ENCODE measurements around the gene MGLL.

MGLL gene

DNA sequence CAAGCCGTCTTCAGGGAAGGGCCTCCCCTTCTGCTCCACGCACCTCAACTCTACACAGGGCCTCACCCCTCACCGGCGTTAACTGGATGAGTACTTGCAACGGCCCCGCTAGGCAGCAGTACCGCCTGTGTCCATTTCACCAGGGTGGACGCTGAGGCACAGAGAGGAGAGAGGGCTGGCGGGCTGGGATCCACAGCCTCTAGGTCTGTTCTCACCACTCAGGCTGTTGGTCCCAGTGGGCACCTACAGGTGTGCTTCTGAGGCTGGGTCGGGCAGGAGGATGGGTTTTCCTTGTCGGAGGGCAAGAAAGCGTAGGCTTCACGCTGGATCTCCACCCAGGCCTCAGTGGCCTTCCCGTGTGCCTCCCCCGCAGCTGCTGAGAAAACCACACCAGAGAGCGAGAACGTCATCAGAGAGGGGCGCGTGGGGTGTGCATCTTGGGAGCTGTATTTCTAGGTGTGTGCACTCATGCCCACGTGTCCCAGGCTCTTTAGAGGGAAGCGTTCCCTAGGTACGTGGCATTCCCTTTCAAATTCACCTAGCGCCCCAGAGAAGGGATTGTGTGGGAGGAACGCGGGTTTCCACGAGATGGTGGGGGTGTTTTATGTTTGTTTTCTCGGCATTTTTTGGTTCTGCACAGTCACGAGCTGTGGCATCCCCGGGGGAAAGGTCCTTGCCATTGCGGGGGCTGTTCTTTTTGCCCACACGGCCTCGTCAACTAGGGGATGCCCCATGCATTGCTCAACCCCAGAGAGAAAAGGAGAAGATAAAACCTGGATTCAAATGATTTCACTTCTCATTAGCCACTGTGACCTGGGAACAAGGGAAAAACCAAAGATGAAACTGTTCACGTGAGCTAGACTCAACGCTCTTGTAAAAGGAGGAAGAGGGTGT lies 67.7 kb downstream of the MGLL start:
- no peak for DNase-seq (ENCODE audit: low spot score)

DNA sequence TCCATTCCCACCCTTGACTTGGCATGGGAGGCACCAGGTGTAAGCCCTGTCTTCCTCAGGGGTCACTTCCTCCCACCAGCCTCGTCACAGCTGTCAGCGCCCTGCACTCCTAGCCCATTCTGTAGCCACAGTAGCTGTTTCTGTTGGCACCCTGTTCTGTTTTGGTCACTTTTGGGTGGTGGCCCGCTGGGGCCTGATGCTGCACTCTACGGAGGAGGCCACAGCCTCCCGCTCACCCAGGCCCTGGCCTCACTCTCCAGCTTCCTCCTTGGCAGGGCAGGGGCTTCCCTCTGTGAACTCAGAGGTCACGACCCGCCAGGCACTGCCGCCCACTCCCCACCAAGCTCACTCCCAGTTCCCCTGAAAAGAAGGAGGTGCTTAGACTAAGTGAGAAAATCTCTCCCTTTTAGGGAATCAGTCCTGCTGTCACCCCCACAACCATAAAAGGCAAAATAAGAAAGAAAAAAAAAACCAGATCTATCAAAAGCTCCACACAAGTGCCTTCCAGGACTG lies 68.4 kb downstream of the MGLL start:
- no peak for DNase-seq (ENCODE audit: low spot score)

DNA sequence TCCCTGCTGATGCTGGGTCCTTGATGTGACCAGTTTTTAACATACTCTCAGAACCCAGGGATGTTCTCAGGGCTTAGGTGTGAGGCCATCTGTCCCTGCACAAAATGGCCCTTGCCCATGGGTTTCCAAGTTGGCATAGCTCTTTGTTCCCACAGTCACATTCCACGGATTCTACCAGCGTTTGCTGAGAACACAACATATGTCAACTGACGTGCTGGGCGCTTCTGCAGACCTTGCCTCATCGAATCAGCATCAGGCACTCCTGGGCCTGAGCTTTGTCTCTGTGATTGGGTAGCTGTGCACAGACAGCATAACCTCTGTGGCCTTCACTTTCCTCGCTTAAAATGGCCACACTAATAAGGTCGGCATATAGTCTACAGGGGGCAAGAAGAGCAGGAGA lies 69.0 kb downstream of the MGLL start:
- no peak for DNase-seq (ENCODE audit: low spot score)

DNA sequence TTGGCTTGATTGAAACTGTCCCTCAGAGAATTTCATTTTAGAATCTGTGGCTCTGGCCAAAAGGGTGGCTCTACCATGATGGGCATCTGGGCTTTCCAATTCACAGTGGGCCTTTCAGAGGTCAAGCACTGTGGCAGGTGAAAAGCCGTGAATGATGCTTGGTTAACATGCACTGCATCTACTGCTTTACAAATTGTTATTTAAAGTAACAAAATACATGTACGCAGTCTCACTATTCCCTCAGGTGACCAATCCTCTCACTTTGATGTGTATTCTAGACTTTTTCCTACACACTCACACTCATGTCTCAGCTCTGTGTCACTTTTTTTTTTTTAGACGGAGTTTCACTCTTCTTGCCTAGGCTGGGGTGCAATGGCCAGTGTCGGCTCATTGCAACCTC lies 70.5 kb downstream of the MGLL start:
- no peak for DNase-seq (ENCODE audit: low spot score)

DNA sequence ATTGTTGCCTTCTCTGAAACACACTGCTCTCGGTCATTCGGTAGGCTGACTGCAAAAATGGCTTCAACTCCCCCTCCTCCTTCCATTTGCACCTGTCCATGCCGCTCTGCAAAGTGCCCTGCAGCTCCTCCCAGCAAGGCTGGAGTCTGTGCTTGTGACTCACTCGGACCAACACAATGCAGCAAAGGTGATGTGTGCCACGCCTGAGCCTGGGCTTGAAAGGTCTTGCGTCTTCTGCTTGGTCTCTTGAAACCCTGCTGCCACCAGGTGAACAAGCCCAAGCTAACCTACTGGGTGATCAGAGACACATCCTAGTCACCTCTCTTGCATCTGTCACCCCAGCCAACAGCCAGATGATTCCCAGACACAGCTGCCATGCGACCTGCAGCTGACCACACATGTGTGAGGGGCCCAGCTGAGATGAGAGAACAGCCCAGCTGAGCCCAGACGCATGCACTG lies 71.1 kb downstream of the MGLL start:
- DNase-seq (ENCODE audit: low spot score): no peak

DNA sequence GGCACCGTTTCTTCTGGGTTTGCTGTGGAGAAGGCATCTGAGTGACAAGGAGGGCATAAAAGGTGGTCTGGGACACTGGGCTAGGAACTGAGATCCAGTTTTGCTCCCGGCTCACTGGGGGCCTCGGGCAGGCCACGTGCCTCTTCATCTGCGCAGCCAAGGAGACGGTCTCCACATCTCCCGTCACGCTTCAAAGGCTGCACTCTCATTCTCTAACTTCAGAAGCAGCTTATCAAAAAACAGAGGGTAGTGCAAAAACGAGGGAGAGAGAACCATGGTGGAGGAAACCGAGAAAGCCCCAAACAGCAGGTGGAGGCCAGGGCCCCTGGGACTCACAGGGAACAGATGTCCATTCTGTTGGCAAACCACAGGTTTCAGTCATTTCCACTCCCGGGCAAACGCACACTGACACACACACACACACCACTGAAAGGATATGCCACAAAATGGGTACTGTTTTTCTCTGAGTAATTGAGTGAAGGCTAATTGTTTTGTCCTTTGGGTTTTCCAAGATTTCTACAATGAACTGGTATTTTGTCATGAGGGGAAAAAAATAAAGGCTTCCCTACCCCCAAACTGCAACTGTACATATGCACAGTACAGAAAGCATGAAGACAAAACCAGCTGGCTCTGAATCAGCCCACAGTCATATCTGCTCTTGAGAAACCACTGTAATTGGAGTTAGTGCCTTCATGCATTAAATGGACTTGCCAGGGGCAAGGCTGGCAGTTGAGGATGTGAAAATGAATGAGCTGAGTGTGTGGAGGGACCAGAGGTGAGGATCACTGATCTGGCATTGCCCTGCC lies 71.9 kb downstream of the MGLL start:
- DNase-seq (ENCODE audit: low spot score): no peak

DNA sequence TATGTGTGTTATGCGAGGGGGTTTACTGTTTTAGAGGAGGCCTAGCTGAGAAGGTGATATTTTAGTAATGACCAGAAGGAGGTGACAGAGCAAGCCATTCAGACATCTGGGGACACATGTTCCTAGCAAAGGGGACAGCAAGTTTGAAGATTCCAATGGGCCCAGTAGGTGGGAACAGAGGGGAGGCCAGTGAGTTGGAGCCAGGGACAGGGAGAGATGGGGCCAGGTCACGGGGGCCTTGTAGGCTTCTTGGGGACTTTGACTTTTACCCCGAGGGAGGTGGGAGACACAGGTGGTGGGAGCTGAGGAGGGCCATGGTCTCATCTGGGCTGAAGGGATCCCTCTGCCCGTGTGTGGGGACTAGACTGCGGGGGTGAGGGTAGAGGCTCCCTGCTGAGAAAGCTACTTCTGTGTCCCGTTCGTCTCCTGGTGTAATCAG lies 72.5 kb downstream of the MGLL start:
- DNase-seq (ENCODE audit: low spot score): no peak

DNA sequence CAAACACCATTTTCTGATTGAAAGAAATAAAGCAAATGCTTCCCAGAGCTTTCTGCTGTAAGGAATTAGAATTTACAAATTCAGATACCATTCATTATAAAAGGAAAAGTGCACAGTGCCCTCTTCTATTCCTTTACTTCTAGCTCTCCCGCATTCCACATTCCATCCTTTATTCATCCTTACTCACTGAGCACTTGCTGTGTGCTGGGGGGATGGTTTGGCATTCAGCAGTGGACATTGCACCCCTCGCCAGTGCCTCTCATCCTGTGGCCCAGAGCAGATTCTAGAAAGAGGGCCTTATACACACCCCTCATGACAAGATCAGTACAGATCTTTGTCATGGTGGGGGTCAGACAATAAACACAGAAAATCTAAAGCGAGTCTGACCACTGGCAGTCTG lies 73.0 kb downstream of the MGLL start:
- DNase-seq (ENCODE audit: low spot score): no peak

DNA sequence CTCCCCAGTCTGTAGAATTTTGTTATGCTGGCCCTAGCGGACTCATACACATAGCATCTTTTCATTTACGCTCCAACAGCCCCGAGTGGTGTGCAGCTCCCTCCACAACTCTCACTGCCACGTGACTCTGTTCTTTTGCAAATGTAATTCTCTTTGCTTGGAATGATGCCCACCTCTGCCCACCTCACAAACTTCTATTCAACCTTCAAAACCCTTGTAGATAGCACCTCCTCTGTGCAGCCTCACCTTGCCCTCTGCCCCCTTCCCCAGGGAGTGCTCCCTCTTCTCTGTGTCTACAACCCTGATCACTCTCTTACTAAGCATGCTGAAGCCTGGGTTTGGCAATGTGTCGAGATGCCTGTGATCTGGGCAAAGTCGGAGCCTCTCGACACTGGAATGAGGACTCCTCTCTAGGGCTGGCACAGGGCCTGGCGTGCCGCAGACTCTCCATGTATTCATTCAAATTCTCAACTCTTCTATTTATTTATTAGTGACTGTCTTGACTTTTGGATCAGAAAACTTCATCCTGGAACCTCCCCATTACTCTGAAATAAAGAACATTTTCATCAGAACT lies 73.5 kb downstream of the MGLL start:
- no peak for DNase-seq (ENCODE audit: low spot score)

DNA sequence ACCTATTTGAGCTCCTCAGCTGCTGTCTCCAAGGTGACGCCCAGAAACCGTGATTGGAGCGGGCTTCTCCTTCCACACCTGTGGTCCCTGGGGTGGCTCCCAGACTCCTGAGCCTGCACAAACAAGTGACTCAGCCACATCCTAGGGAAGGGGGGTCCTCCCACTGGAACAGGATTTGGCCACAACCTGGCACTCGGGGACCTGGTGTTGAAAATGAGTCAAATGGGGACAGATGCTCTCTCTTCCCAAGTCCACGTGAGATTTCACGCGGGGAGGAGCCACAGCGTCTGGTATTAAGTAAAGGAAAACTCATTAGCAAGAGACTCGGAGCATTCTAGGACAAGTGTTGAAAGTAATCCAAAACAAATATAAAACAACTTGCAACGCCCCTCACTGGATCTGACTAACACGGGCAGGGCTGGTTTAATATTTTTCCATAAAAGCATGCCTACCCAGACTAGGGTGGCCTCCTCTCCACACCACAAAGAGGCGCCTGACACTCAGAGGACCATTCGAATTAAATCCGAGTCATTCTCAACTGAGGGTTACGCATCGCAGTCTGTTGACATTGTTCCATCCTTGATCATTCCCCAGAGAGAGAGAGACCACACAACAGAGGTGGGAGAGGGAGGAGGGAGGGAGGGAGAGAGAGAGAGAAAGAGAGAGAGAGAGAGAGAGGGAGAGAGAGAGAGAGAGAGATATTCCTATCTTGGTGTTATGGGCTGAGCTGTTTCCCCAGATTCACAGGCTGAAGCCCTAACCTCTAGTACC lies 74.4 kb downstream of the MGLL start:
- no peak for DNase-seq (ENCODE audit: low spot score)

DNA sequence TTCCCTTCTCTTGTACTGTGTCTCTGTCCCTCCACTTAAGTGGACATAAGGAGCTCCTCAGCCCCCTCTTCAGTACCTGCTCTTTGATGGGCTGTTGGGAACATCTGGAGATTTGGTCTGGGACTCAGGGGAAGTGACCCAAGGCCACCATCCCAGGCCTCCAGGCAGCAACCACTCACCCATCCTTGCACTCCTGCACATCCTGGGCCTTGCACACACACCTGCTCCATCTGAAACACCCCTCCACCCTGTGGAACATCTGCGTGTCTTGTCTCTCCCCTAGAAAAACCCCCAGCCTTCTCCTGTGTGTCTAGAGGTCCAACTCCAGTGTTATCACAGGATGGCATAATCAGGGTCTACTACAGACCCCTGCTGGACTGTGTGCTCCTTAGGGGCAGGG lies 75.2 kb downstream of the MGLL start:
- no peak for DNase-seq (ENCODE audit: low spot score)

DNA sequence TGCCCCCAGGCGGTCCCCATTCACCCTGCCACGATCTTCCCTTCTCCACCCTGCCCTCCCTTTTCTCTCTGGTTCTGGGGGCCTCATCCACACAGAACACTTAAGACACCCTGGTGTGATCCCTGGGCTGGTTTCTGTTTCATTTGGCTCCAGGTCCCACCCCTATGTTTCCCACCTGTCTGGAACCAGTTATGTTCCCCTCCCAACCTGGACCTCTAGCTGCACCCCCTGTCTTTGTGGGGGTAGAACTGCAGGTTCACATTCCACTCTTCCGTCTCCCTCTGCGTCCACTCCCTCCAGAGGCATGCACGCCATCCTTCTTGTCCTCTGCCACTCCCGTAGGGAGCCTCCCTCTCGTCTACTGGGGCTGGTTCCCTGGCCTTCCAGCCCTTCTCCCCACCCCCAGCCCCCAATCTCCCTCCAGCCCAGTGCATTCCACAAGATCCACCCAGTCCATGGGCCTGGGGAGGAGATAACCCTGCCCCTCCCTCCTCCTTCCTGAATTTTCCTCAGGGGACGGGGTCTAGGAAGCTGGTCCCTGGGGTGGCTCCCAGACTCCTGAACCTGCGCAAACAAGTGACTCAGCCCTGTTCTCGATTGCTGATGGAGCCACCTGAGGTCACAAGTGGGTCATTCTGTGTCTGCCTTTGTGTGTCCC lies 75.8 kb downstream of the MGLL start:
- DNase-seq (ENCODE audit: low spot score): no peak

DNA sequence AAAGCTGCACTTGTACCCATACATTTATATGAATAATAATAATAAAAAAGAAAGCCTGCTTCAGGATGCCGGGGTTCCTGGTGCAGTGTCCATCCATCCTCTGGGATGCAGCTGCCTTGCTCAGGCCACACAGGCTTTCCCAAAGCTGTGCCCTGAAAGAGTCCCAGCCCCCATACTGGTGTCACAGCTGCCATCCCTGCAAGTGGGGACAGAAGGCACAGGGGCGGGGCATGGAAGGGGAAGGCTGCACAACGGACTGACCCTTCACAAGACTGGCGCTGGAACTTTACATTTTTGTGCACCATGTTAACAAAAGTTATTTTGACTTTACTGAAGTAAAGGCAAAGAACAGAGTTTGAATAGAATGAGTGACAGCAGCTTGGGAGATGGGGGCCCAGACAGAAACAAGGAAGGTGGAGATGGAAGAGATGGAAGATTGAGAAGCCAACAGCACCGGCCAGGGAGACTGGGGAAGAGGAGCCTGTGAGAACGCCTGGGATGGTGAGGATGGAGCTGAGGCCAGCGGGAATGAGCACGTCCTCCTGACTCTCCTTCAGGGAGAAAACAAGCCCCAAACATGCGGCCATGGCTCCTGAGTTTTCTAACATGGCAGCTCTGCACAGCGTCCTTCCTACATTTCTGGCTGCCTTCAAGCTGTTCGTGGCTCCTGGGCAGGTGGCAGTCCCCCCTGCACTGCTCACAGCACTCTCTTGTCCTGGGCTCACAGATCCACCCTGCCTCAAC lies 76.5 kb downstream of the MGLL start:
- no peak for DNase-seq (ENCODE audit: low spot score)

DNA sequence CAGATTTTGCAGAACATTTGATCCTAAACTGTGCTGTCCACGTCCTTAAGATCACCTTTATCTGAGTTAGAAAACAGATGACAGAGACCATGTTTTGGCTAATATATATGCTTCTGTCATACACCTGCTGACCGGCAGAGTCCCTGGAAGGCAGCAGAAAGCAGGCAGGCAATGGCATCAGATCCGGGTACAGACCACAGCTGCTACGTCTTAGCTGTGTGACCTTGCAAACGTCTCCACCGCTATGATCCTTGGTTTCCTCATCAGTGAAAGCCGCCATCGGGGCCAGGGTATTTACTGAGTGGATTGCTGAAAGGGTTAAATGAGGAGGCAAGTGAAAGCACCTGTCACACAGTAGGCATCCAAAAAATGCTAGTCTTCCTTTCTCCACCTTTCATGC lies 77.4 kb downstream of the MGLL start:
- no peak for DNase-seq (ENCODE audit: low spot score)

DNA sequence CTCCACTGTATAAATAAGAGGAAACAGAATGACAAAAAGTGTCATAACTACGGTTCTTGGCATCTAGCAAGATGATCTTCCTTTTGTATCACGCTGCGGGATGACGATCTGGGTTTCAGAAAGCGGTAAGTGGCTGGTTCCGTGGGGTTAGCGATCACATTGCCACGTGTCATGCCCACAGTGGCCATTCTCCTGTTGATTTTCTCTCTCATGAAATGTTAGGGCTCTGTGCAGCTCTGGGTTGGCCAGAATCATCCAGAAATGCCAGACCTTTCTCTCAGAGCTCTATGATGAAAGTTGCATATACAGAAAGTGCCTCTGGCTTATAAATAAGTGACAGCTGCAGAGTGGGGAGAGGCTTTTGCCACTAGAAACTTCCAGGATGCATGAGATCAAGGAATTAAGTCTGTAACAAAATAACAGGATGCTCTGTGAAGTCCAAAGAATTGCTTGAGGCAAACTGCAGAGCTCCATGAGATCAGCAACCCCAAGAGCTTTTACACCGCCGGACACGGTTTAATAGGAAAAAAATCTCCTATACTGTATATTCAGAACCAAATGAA lies 78.0 kb downstream of the MGLL start:
- DNase-seq (ENCODE audit: low spot score): no peak

DNA sequence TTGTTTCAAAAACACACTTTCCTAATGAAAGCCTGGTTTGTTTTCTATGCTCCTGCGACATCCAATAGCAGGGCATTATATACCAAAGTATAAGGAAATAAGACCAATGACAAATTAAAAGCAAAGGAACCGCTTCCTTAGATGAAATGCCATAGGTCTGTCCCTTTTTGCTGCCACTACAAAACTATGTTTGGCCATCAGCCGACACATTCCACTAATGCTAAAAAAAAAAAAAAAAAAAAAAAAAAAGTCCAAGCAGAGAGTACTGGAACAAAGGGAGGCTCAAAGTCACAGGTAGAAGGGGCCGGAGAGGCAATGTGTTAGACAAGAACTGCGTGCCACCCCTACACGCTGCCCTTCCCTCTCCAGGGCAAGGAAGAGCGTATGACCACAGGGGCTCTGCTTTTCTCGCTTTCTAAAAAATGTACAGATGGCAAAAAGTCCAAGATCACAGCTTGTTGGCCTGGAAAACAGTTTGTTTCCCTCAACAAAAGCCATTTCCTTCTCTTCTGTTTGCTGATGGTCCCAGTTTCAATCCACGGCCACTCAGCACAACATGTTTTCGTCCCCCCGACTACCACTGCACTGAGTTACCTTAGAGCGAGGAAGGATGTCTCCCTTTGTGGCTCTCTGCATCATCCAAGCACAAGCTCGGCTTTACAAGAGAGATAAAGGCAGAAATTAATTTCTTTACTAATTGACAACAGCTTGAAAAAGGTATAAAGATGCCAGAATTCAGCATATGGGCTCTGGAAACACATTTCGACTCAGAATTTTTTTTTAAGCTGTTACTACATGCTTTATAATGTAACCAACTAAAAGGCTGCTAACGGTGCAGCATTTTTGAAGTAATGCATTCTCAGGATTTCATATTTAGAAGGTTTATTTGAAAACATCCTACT lies 78.7 kb downstream of the MGLL start:
- no peak for DNase-seq (ENCODE audit: low spot score)

DNA sequence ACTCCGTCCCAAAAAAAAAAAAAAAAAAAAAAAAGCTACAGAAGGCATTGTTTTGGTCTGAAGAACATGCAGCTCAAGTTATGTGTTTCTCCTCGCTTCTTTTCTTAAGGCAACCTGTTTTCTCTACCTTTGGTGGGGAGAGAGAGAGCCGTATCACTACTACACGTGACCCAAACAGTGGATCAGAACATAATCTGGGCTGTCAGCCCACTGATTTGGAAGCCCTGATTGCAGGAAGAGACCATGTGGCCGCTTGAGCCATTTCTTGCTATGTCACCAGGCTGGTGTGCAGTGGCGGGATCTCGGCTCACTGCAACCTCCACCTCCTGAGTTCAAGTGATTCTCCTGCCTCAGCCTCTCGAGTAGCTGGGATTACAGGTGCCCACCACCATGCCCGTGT lies 79.7 kb downstream of the MGLL start:
- no peak for DNase-seq (ENCODE audit: low spot score)

DNA sequence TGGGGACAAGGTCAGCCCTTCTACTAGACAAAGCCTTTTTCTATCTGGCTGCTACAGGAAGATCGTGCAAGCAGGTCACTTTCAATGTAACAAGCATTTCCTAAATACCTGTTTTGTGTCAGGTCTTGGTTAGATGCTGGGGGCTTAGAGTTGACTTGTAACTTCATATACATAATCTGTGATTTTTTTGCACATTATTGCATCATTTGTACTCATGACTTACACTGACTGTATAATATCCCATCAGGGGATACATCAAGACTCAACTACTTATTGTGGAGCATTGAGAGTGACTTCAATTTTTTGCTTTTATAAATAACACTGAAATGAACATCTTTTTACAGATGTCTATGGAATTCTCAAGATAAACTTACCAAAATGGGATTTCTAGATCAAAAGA lies 80.6 kb downstream of the MGLL start:
- DNase-seq (ENCODE audit: low spot score): no peak

DNA sequence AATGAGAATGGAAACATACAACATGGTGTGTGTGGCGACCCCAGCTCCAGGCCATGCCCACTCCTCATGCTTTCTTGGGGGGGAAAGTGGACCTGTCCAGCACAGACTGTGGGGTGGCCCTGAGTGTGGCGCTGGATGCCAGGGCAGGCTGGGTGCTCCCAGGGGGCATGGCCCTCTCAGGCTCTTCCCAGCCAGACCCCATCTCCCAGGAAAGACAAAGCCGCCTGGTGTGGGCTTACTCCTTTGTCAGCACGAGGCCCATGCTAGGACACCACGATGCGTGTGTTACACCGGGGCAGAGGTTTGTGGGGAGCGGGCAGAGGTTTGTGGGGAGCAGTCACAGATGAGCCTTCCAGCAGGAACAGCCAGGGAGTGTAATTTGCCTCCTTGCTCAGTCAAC lies 81.1 kb downstream of the MGLL start:
- no peak for DNase-seq (ENCODE audit: low spot score)

Measured in CD4-positive, alpha-beta T cell treated with Interleukin-6 at 100 ng/mL for 8 hours (primary cell).